Esophagus squamous epithelium (tissue), 4 donors: ENCODE data around the gene EIF4G1.

Experiments used
- POLR2A ChIP-seq, 4 donors: fragments of 450-650 bp; IDR thresholded peaks; one replicate each; pipeline ENCODE4 v1.6.1; 2017; ENCODE audit warnings: antibody characterized with exemption in 4 of 4, mild to moderate bottlenecking in 4 of 4, moderate library complexity in 3 of 4
- TF ChIP-seq, protein P1 (sequence below), 6 experiments: fragments of 450-650 bp in 4 of 6; fragments of 200-600 bp in 2 of 6; sonication (generic) in 2 of 6; IDR thresholded peaks; one replicate each; pipeline ENCODE4 v1.5.1; 2016 to 2019; ENCODE audit warnings: antibody characterized with exemption in 6 of 6, mild to moderate bottlenecking in 4 of 6, moderate library complexity in 4 of 6

DNA sequence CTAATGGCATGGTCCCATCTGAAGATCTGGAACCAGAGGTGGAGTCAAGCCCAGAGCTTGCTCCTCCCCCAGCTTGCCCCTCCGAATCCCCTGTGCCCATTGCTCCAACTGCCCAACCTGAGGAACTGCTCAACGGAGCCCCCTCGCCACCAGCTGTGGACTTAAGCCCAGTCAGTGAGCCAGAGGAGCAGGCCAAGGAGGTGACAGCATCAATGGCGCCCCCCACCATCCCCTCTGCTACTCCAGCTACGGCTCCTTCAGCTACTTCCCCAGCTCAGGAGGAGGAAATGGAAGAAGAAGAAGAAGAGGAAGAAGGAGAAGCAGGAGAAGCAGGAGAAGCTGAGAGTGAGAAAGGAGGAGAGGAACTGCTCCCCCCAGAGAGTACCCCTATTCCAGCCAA is 7.3 kb downstream of the EIF4G1 start:
- TF ChIP-seq POLR2A (IDR thresholded peaks at IDR 0.05), result no peak
- TF ChIP-seq, protein P1, sequence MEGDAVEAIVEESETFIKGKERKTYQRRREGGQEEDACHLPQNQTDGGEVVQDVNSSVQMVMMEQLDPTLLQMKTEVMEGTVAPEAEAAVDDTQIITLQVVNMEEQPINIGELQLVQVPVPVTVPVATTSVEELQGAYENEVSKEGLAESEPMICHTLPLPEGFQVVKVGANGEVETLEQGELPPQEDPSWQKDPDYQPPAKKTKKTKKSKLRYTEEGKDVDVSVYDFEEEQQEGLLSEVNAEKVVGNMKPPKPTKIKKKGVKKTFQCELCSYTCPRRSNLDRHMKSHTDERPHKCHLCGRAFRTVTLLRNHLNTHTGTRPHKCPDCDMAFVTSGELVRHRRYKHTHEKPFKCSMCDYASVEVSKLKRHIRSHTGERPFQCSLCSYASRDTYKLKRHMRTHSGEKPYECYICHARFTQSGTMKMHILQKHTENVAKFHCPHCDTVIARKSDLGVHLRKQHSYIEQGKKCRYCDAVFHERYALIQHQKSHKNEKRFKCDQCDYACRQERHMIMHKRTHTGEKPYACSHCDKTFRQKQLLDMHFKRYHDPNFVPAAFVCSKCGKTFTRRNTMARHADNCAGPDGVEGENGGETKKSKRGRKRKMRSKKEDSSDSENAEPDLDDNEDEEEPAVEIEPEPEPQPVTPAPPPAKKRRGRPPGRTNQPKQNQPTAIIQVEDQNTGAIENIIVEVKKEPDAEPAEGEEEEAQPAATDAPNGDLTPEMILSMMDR (IDR thresholded peaks at IDR 0.05), result no peak
